Measurements from ENCODE around the gene ATP6V1G1. TPM values are rescaled to one million over a fixed set of nuclear protein-coding genes. Genes with fewer than 3 reads are reported as not detected.

The ATP6V1G1 gene
- polyA plus RNA-seq, 1 donor from 2014 or later = 802 TPM

GRCh38 chr9:114633438-114634089, 46.0 kb downstream of the ATP6V1G1 start:
- Histone ChIP-seq H3F3A (ENCODE audit: insufficient read depth, low read length, poor library complexity, severe bottlenecking) (no peaks in the 10 kb centered on the region), H3K79me2 (replicated peaks; ENCODE audit: insufficient read depth, low read length) (no peaks in the 10 kb centered on the region), H3K4me2 (ENCODE audit: low read length) (no peak overlapping the region), H3K9me3 (ENCODE audit: low read length) (no peaks in the 10 kb centered on the region), H3K27ac (ENCODE audit: low read length) (no peak overlapping the region), H3K4me3 (ENCODE audit: low read length) (no peak overlapping the region), H3K9ac (ENCODE audit: low read length) (no peak overlapping the region), H3K27me3 (ENCODE audit: insufficient read depth, low read depth, low read length) (no peaks in the 10 kb centered on the region), H3K36me3 (ENCODE audit: insufficient read depth, low read length) (no peaks in the 10 kb centered on the region), H4K20me1 (ENCODE audit: insufficient read depth) (no peaks in the 10 kb centered on the region), H3K9me2 (ENCODE audit: insufficient read depth, low read length) (no peaks in the 10 kb centered on the region), H2AFZ (ENCODE audit: low read depth, low read length) (no peak overlapping the region)
- no peak for TF ChIP-seq POLR2AphosphoS5 (IDR thresholded peaks at IDR 0.05)
- TF ChIP-seq, protein P1, sequence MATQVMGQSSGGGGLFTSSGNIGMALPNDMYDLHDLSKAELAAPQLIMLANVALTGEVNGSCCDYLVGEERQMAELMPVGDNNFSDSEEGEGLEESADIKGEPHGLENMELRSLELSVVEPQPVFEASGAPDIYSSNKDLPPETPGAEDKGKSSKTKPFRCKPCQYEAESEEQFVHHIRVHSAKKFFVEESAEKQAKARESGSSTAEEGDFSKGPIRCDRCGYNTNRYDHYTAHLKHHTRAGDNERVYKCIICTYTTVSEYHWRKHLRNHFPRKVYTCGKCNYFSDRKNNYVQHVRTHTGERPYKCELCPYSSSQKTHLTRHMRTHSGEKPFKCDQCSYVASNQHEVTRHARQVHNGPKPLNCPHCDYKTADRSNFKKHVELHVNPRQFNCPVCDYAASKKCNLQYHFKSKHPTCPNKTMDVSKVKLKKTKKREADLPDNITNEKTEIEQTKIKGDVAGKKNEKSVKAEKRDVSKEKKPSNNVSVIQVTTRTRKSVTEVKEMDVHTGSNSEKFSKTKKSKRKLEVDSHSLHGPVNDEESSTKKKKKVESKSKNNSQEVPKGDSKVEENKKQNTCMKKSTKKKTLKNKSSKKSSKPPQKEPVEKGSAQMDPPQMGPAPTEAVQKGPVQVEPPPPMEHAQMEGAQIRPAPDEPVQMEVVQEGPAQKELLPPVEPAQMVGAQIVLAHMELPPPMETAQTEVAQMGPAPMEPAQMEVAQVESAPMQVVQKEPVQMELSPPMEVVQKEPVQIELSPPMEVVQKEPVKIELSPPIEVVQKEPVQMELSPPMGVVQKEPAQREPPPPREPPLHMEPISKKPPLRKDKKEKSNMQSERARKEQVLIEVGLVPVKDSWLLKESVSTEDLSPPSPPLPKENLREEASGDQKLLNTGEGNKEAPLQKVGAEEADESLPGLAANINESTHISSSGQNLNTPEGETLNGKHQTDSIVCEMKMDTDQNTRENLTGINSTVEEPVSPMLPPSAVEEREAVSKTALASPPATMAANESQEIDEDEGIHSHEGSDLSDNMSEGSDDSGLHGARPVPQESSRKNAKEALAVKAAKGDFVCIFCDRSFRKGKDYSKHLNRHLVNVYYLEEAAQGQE (IDR thresholded peaks at IDR 0.05; ENCODE audit: borderline replicate concordance) = no peak
- no peak for TF ChIP-seq SMC3 (conservative IDR thresholded peaks at IDR 0.05; ENCODE audit: poor library complexity)
- no peak for TF ChIP-seq EP300 (conservative IDR thresholded peaks at IDR 0.05; ENCODE audit: poor library complexity, severe bottlenecking)
- no peak for TF ChIP-seq CTCF (IDR thresholded peaks at IDR 0.05; ENCODE audit: poor library complexity, severe bottlenecking)
- no peak for TF ChIP-seq EZH2 (IDR thresholded peaks at IDR 0.05; ENCODE audit: borderline replicate concordance, insufficient read depth, low read length, poor library complexity, severe bottlenecking)
- TF ChIP-seq RAD21 (conservative IDR thresholded peaks at IDR 0.05) = no peak
- no peak for TF ChIP-seq MXI1 (conservative IDR thresholded peaks at IDR 0.05; ENCODE audit: poor library complexity, severe bottlenecking)
- no peak for TF ChIP-seq TAF1 (IDR thresholded peaks at IDR 0.05; ENCODE audit: low read depth)

GRCh38 chr9:114634387-114634786, 46.8 kb downstream of the ATP6V1G1 start:
- Histone ChIP-seq H3K4me3 (ENCODE audit: low read length) (no peak overlapping the region), H3K9ac (ENCODE audit: low read length) (no peak overlapping the region), H3K4me2 (ENCODE audit: low read length) (no peak overlapping the region), H3K9me2 (ENCODE audit: insufficient read depth, low read length) (no peaks in the 10 kb centered on the region), H3K9me3 (ENCODE audit: low read length) (no peaks in the 10 kb centered on the region), H3K79me2 (replicated peaks; ENCODE audit: insufficient read depth, low read length) (no peaks in the 10 kb centered on the region), H3K27me3 (ENCODE audit: insufficient read depth, low read depth, low read length) (no peaks in the 10 kb centered on the region), H2AFZ (ENCODE audit: low read depth, low read length) (no peak overlapping the region), H4K20me1 (ENCODE audit: insufficient read depth) (no peaks in the 10 kb centered on the region), H3K36me3 (ENCODE audit: insufficient read depth, low read length) (no peaks in the 10 kb centered on the region), H3F3A (ENCODE audit: insufficient read depth, low read length, poor library complexity, severe bottlenecking) (no peaks in the 10 kb centered on the region), H3K27ac (ENCODE audit: low read length) (no peak overlapping the region)
- TF ChIP-seq POLR2AphosphoS5 (IDR thresholded peaks at IDR 0.05) (no peak), EP300 (conservative IDR thresholded peaks at IDR 0.05; ENCODE audit: poor library complexity, severe bottlenecking) (no peak), RAD21 (conservative IDR thresholded peaks at IDR 0.05) (no peak), TAF1 (IDR thresholded peaks at IDR 0.05; ENCODE audit: low read depth) (no peak), MXI1 (conservative IDR thresholded peaks at IDR 0.05; ENCODE audit: poor library complexity, severe bottlenecking) (no peak), EZH2 (IDR thresholded peaks at IDR 0.05; ENCODE audit: borderline replicate concordance, insufficient read depth, low read length, poor library complexity, severe bottlenecking) (no peak), SMC3 (conservative IDR thresholded peaks at IDR 0.05; ENCODE audit: poor library complexity) (no peak), CTCF (IDR thresholded peaks at IDR 0.05; ENCODE audit: poor library complexity, severe bottlenecking) (no peak)
- TF ChIP-seq, protein P1 (IDR thresholded peaks at IDR 0.05; ENCODE audit: borderline replicate concordance) = no peak

Data from neural cell (in vitro differentiated cells).